HG02970 (cell line): ENCODE results near the gene OR7D2.
A peak's percentile ranks its signal among the peaks of the same experiment; 100 is the strongest.

Source experiments
- ATAC-seq: cut with Tn5 transposase; IDR thresholded peaks from one replicate; pipeline ENCODE4 v1.9.1; 2021; ENCODE audit warnings: mild to moderate bottlenecking, moderate library complexity, moderate number of reproducible peaks; ENCODE audit not compliant: unreplicated experiment, low FRiP score

OR7D2 gene

DNA sequence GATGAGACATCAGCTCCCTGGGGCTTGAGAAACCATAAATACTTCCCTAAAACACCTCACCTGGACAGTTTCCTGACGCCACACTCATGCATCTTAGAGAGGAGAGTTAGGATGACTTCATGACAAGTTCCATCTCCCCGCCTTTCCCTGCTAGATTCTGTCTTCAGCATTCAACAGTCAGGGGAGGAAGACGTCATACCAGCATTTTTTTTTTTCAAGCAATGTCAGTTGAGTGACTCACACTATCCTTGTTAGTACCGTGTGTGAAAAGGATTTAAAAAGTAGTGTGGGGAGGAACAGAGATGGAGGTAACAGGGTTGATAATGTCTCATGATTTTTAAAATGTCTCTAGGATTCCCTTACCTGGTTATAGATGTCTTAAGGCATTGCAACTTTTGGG lies at the start of gene OR7D2:
OR7D2 (plus strand) TSS at position 79 of the 400 bp plus-strand sequence. CDS start 6,803 bp downstream, outside the sequence.
- ATAC-seq = no peak

DNA sequence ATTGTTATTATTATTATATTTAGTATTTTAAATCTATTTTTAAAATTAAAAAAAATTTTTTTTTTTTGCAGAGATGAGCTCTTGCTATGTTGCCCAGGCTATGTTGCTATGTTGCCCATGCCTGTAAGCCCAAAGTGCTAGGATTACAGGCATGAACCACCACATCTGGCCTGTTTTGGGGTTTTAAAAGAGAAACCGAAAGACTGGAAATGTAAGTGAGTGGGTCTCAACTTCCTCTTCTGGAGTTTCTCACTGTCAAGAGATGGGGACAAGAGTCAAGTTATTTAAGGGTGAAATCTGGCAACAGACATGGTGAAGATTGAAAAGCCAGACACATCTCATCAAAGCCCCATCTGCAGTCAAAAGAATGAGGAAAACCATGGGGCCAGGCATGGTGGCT lies 47.8 kb upstream of the OR7D2 start:
- ATAC-seq = no peak

DNA sequence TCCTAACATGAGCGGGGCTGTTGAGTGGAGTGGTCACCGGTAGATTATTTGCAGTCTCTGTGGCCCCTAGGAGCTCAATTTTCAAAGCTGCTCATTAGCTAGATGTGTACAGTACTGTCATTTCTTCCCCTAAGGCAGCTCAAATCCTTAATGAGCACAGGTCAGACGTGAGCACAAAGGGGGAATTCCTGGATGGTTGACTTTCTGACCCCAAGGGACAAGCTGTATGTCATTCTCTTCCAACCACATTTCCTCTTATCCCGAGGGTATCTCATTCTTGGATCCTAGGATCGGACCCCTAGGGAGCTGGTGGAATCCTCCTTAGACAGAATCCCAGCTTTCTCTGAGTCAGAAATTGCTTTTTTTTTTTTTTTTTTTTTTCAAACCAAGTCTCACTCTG lies 46.4 kb upstream of the OR7D2 start:
- ATAC-seq = no peak

DNA sequence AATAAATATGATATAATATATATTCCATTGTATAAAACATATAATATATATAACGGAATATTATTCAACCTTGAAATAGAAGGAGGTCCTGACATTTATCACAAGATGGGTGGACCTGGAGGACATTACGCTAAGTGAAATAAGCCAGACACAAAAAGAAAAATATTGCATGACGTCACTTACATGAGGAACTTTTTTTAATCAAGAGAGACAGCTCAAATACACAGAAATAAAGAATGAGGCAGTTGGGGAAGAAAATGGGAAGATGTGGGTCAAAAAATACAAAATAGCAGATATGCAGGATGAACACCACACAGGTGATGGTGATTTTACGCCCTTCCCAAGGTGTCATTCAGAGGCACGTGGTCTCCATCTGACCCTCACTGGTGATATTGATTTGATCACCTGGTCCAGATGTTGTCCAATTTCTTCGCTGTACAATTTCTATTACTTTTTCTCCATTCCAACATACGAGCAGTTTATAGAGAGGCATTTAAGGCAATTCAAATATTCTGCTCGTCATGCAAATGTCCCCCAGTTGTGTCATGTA lies 39.1 kb upstream of the OR7D2 start:
- peak; percentile 5 for ATAC-seq

DNA sequence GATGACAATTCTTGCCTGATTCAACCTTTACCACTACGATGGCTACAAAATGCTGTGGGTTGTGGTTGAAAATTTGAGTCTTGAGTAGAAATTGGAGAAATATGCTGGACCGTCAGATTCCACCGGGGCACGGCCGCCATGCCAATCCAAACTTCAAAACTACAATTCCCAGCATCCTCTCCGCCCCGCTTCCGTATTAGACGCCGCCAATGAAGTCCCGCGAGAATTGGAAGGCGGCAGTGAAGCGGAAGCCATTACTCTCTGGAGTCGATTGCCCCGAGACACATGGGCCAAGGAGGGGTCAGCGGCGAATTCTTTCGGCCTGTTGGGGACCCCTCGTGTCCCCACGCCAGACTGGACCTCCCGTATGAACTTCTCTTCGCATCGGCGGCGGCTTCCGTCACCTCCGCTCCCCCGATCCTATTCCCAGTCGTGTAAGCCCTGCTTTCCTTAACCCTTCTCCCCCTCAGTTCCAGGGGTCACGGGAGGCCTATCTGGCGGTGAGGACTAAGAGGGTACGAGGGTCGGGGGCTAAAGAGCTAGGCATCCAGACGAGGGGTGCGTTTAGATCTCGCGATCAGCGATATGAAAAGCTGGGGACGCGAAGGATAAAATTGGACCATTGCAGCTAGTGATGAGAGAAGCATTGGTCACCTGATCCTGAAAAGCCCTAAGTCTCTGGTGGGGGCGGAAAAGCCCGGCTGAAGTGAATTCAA lies 38.5 kb upstream of the OR7D2 start, which contains the start of gene ZNF317:
ZNF317 (plus strand) TSS at position 239 of the 716 bp plus-strand sequence. CDS start 15,620 bp downstream, outside the sequence.
- peak; percentile 91 for ATAC-seq

DNA sequence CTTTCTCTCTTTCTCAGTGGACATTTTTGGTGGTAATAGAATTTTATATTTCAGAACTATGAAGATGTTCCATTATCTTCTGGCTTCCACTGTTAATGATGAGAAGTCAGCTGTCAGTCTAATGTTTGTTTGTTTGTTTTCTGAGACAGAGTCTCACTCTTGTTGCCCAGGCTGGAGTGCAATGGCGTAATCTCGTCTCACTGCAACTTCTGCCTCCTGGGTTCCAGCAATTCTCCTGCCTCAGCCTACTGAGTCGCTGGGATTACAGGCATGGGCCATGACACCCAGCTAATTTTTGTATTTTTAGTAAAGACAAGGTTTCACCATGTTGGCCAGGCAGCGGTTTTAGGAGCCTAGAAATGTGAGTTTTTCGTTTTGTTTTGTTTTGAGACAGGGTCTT lies 33.9 kb upstream of the OR7D2 start:
- no peak for ATAC-seq

DNA sequence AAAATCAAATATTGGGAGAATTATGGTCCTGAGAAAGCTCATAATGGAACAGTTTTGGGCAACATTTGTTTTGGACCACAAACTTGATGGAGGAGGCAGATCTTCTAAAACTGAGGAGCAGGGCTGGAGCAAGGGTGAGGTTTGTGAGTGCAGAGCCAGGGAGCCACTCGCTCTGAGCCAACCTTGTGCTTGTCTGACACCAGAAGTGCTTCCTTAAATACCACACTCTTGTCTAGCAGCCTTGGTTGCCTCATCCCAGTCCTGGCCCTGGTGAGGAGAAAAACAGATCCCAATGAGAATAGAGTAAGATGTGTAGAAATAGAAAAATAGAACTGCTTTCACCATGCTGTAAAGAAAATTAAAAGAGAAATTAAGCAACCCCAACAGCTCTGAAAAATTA lies 31.9 kb upstream of the OR7D2 start:
- no peak for ATAC-seq

DNA sequence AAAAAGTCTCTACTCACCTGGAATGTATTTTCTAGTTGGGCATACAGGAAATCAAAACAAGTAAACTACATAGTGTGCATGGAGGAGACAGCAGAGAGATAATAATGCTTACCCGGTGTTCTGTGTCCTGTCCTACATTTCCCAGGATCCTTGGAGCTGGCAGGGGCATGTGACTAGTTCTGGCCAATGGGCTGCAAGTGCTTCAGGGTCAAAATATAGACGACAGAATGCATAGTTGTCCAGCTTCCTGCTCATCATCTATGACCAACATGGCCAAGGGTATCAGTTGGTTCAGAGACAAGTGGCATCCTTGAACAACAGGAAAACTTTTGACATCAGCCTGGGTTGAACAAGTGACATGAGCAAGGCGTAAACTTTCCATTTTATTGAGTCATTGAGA lies 30.1 kb upstream of the OR7D2 start:
- ATAC-seq = no peak

DNA sequence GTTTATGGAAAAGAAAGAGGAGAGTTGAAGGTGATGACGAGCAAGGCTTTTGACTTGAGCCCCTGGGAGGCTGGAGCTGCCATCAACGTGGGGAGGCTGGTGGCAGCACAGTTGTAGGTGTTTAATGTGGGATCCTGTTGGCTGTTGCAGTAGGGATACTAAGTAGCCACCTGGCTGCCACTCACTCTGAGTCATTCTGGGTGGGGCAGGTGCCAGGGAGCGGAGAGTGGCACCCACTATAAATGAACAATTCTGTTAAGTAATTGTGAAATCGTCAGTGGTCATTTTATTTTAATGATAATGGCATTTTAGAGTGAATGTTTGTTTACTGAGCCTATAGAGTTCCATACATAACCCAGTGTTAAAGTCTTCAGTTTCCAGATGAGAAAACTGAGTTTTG lies 28.8 kb upstream of the OR7D2 start:
- no peak for ATAC-seq

DNA sequence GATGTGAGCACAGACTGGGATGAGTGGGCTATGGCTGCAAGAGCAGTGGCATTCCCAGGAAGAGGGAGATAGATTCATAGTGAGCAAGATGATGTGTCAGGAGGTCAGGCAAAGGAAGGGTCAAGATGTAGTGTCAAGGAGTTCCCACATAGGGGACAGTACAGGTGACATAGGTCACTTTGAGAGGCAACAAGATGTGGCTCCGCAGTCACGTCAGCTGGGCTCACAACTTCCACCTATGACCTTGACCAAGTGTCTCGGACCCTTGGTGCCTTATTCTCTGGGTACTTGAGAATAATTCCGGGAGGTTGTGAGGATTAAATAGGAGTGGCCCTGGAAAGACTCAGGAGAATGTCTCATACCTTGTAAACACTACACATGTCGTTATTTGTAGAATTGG lies 28.1 kb upstream of the OR7D2 start:
- no peak for ATAC-seq

DNA sequence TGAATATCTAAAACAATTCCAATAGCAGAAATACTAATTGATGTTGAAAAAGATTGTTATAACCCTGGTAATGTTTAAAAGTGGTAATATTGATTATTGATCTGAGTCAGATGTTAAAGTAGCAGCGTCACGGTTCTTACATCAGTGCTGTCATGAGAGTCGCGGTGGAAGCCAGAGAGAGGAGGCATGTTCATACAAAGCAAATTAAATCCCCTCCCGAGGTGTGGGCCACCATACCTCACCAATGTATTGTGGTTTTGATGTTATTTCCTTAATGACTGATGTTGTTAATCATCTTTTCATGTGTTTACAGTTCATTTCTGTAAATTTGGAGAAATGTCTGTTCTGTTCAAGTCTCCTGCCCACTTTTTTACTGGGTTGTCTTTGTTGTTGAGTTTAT lies 27.4 kb upstream of the OR7D2 start:
- no peak for ATAC-seq

DNA sequence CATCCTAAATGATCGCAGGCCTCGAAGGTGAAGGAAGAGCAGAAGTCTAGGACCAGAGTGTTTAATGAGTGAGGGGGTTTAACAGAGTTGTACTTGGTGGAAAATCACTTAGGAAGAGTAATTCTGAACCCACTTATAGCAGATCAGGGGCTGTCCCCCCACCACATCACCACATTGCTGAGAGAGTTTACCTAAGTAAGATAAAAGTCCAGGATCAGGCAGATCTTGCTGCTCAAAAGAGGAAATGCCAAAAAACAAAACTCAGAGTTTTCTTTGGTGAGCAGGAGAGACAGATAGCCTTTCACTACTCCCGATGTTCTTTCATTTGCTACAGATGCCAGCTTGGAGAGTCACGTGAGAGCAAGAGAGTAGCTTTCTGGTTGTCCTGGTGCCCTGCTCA lies 23.2 kb upstream of the OR7D2 start:
- no peak for ATAC-seq

DNA sequence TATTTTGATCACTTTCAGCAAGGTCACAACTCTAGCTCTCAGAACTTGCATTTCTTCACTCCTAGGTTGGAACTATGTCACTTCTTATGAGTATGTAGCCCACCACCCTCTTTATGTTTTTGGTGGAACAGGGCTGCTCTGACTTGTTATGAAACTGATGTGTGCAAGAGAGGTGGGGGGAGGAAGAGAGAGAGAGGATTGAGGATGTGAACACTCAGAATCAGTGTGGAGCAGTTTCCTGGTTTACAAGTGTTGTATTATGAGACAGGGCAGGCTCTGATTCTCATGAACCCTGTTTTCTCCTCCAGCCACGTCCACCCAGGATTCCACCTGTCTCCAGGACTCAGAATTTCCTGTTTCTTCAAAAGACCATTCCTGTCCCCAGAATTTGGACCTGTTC lies 22.5 kb upstream of the OR7D2 start:
- ATAC-seq = no peak

DNA sequence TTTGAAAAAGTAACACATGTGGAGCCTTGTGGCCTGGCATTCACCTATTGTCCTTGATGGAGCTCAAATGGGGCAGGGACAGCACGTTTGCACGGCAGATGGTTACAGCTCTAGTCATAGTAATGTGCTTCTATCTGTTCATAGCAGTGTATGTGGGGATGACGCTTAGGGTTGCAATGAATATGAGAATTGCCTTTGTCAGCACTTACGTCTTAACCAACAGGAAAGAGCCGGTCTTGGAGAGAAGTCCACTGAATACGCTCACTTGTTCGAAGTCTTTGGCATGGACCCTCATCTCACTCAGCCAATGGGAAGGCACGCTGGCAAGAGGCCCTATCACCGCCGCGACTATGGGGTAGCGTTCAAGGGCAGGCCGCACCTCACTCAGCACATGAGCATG lies 18.9 kb upstream of the OR7D2 start:
- no peak for ATAC-seq

DNA sequence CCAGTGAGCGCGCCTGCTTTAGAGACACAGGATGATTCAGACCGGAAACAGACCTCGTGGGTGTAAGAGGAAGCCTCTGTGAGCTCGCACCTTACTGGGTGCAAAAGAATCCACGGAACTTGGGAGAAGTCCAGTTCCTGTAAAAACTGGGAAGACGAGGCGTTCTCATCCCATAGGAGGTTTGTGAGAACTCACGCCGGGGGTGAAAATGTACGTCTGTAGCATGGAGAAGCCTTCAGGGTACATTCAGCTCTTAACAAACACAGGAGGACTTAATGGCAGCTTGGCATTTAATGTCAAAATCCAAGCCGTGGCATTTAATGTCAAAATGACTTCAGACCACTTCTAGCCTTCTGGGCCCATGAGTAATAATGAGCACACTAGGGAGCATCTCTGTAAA lies 17.4 kb upstream of the OR7D2 start:
- no peak for ATAC-seq

DNA sequence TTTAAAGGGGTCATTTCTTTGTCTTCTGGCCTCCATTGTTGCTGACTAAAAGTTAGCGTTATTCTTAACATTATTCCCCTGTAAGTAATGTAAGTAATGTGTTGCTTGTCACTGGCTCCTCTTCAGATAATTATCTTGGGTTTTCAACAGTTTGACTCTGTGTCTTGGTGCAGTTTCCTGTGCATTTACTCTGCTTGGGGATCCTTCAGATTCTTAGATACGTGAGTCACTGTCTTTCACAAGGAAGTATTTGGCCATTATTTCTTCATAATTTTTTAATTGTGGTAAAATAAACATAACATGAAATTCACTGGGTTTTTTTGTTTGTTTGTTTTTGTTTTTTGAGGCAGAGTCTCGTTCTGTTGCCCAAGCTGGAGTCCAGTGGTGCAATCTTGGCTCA lies 13.5 kb upstream of the OR7D2 start:
- no peak for ATAC-seq

DNA sequence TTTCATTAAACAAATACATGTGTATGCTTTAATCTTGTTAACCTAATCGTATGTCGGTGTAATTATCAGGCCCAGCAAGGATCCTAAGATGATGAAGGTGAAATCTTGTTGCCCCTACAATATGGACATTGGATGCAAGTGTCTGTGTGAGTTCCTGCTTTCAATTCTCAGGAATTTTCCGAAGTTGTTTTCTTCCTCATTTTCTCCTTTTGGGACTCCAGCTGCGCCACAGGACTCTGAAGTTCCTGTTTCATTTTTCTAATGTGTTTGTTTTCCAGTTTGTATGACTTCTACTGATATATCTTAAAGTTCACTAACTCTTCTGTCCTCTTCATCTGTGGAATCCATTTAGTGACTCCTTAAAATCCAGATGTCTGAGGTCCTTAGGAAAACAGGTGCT lies 11.9 kb upstream of the OR7D2 start:
- no peak for ATAC-seq

DNA sequence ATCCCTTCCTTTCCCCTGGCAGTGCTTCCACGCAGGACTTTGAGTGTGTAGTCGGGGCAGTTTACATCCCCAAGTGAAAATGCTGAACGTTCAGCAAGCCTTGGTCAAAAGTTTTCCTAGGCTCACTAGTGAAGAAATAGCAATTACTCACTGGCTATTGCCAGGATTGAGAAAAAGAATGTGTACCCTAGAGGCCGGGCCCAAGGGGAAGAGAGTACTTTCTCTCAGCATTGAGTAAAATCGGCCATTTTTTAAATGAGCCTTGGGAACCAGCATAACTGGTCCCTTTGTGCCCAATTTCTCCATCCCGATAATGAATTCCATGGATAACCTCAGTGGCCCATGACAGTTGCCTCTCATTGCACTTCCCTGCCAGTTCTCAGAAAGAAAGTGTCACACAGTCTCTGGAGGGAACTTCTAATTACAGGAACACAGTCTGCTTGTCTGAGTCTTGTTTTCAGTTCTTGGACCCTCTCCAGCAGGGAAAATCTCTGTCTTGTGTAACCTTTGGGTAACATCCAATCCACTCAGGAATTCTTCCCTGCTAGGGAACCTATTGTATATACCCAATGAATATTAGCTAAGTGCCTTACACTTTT lies 7.3 kb upstream of the OR7D2 start:
- no peak for ATAC-seq

DNA sequence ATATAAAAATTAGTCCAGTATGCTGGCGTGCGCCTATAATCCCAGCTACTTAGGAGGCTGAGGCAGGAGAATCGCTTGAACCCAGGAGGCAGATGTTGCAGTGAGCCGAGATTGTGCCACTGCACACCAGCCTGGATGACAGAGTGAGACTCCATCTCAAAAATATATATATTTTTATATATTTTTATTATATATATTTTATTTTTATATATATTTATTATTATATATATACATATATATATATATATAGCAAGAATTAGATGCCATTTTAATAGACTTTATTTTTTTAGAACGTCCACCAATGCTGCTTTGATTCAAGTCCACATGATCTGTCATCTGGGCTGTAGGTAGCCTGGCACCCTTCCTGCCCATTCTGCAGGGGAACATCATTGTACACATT lies 3.5 kb upstream of the OR7D2 start:
- no peak for ATAC-seq

DNA sequence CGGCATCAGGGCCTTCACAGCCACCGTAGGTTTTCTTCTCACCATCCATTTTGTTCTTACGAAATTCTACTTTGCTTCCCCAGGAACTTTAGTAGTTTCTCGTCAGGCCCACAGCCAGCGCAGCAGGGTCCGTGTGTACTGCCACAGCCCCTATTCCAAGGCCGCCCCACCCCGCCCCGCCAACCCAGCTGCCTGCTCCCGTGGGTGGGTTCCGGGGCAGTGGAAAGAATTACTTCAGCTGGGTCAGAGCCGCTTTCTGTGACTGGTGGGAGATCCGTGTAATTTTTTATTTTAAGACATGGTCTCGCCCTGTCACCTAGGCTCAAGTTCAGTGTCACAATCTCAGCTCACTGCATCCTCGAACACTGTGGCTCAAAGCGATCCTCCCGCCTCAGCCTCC lies 4.2 kb downstream of the OR7D2 start:
- no peak for ATAC-seq

DNA sequence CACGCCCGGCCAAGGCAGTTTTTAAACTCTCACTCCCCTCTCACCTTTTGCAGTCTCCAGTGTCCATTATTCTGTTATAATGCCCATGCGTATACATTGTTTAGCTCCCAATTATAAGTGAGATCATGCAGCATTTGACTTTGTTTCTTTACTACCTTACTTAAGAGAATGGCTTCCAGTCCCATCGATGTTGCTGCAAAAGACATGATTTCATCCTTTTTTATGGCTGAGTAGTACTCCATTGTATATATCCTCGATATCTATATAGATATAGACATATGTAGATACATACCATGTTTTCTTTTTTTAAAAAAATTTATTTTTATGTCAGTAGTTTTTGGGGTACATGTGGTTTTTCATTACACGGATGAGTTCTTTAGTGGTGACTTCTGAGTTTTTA lies 8.4 kb downstream of the OR7D2 start:
- ATAC-seq = no peak

DNA sequence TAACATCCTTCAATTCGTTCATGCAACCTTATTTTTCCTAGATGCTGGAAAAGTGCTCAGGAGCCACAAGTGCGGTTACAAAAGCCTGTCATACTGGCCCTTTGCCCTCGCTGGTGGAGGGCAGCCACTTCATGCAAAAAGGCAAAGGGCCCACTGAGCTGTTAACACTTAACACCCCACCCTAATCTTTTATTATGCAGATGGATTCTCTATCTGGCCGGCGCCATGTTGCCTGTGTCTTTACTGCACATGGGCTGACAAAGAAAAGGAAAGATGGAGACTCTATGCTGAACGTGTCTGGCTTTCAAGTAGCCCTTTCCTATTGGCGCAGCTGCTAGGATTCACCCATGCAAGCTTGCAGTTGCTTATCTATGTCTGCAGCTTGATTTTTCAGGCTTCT lies 10.8 kb downstream of the OR7D2 start:
- ATAC-seq = no peak
